ENCODE measurements around the gene CBX8. TPM values are rescaled to one million over a fixed set of nuclear protein-coding genes. Genes with fewer than 3 reads are reported as not detected.

Gene CBX8
- total and polyA plus RNA-seq, 2 donors from 2014 or later, result 3.5 to 6.2 TPM

DNA sequence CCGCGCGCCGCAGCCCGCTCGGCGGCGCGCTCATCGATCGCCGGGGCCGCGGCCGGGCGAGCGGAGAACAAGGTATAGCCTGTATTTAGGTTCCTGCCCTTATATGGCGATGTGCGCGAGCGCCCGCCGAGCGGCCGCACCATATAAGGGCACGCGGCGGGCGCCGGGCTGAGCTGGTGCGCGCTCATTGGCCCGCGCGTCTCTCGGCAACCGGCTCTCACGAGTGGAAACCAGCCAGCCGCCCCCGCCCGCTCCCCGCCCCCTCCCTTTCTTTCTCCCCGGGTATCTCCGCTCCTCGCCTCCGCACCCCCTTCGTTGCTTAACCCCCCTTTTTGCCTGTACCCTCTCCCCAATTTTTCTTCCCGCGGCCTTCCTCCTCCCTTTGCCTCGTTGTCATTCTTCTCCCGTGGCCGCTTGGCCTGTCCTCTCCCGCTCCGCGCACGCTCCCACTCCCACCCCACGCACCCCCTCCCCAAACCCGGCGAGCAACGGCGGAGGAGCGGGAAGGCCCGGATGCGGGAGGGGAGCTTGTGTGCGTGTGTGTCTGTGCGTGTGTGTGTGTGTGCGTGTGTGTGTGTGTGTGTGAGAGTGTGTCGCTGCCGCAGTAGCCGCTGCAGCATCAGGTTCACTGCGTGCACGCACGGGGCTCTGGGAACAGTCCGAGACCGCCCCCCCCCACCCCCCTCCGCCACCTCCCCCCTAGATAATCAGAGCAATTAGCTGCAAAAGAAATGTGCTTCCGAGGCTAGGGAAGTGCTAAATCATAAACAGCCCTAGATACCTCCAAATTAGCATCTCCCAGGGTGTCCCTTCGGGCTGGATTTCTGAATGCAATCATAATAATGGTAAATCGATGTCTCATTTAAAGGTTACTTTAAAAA lies 13.5 kb upstream of the CBX8 start:
- FAIRE-seq (no peak), DNase-seq (peak; percentile 86 to 94 (median 91))
- H3K4me1 ChIP-seq (ENCODE audit: control insufficient read depth in 2 of 3, insufficient read depth in 2 of 3, low read depth in 1 of 3, low read length in 3 of 3), result peaks cover 0 to 10% (median 0%) of the 10 kb centered on the region in 3 donors
- H3K9me3 ChIP-seq (ENCODE audit: control insufficient read depth in 2 of 3, insufficient read depth in 1 of 3, low read length in 3 of 3), result no peaks in the 10 kb centered on the region
- no peaks in the 10 kb centered on the region for H3K36me3 ChIP-seq (ENCODE audit: control insufficient read depth in 2 of 3, insufficient read depth in 3 of 3, low read length in 3 of 3)
- peaks cover 55% of the 10 kb centered on the region for H3K27me3 ChIP-seq (ENCODE audit: control insufficient read depth, insufficient read depth, low read length)
- TF ChIP-seq CTCF (IDR thresholded peaks at IDR 0.05; ENCODE audit: borderline replicate concordance, extremely low read depth, insufficient read depth), result no peak
- no peak overlapping the region for H3K9ac ChIP-seq (ENCODE audit: low read length in 3 of 3)
- H3K27ac ChIP-seq (ENCODE audit: low read depth in 2 of 2, low read length in 2 of 2), result no peak overlapping the region
- H3K4me3 ChIP-seq (ENCODE audit: low read length in 3 of 3), result no peak overlapping the region
- intact Hi-C loops (cut with DNase I), result no loop called here

DNA sequence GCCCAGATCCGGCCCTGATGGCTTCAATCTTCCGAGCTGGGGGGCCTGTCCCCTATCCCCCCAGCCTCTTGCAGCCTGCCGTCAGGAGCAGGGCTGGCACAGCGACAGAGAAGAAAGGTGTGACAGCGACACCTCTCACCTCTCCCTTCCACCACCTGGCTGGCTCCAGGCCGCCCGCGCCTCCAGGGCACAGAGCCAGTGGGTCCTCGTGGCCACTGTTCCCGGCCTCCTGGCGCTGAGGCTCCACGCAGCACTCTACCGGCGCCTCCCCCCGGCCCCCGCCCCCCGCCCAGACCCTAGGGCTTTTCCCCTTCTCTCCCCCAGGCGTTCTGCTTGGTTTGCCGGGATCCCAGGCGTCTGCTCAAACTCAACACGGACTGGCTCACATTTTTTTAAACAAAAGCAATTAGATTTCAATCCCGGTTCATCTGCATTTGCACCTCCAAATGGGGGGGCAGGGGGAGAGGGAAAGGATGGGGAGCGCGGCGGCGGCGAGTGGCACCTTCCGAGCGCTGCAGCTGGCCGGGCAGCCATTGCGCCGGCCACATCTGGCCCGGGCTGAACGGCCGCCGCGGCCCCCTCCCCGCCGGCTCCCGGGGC lies 12.8 kb upstream of the CBX8 start:
- H3K36me3 ChIP-seq (ENCODE audit: control insufficient read depth in 2 of 3, insufficient read depth in 3 of 3, low read length in 3 of 3), result no peaks in the 10 kb centered on the region
- H3K27me3 ChIP-seq (ENCODE audit: control insufficient read depth, insufficient read depth, low read length), result peaks cover 62% of the 10 kb centered on the region
- H3K4me3 ChIP-seq (ENCODE audit: low read length in 3 of 3), result no peak overlapping the region
- no peak for TF ChIP-seq CTCF (IDR thresholded peaks at IDR 0.05; ENCODE audit: borderline replicate concordance, extremely low read depth, insufficient read depth)
- H3K9me3 ChIP-seq (ENCODE audit: control insufficient read depth in 2 of 3, insufficient read depth in 1 of 3, low read length in 3 of 3), result no peaks in the 10 kb centered on the region
- H3K4me1 ChIP-seq (ENCODE audit: control insufficient read depth in 2 of 3, insufficient read depth in 2 of 3, low read depth in 1 of 3, low read length in 3 of 3), result peaks cover 0 to 10% (median 0%) of the 10 kb centered on the region in 3 donors
- DNase-seq (peak in 2 of 5 donors; percentile 26 to 82), FAIRE-seq (no peak)
- H3K27ac ChIP-seq (ENCODE audit: low read depth in 2 of 2, low read length in 2 of 2), result no peak overlapping the region
- H3K9ac ChIP-seq (ENCODE audit: low read length in 3 of 3), result no peak overlapping the region
- intact Hi-C loops (cut with DNase I), result no loop called here

- no peaks in the 10 kb centered on the region for H3K36me3 ChIP-seq (ENCODE audit: control insufficient read depth in 2 of 3, insufficient read depth in 3 of 3, low read length in 3 of 3)
- H3K27ac ChIP-seq (ENCODE audit: low read depth in 2 of 2, low read length in 2 of 2), result no peak overlapping the region
- H3K4me3 ChIP-seq (ENCODE audit: low read length in 3 of 3), result no peak overlapping the region
- TF ChIP-seq CTCF (IDR thresholded peaks at IDR 0.05; ENCODE audit: borderline replicate concordance, extremely low read depth, insufficient read depth), result peak; percentile 70
- DNase-seq, result peak in 4 of 5 donors; percentile 64 to 82 (median 76)
- intact Hi-C loops (cut with DNase I), result no loop called here
- H3K4me1 ChIP-seq (ENCODE audit: control insufficient read depth in 2 of 3, insufficient read depth in 2 of 3, low read depth in 1 of 3, low read length in 3 of 3), result peaks cover 0 to 10% (median 0%) of the 10 kb centered on the region in 3 donors
- H3K9me3 ChIP-seq (ENCODE audit: control insufficient read depth in 2 of 3, insufficient read depth in 1 of 3, low read length in 3 of 3), result no peaks in the 10 kb centered on the region
- H3K27me3 ChIP-seq (ENCODE audit: control insufficient read depth, insufficient read depth, low read length), result peaks cover 66% of the 10 kb centered on the region
- H3K9ac ChIP-seq (ENCODE audit: low read length in 3 of 3), result no peak overlapping the region
- FAIRE-seq, result no peak
Observed at GRCh38 chr17:79808763-79809529, 12.1 kb upstream of the CBX8 start.

All from kidney (tissue), 14 donors.